Activated naive CD8-positive, alpha-beta T cell treated with anti-CD3 and anti-CD28 coated beads, Interleukin-2, amount 50 U/mL, for 24 hours (primary cell): ENCODE data around the gene PLEKHH1.

Source experiments
- ATAC-seq: fragments of 150-1000 bp; cut with Tn5 transposase; one replicate; pipeline ENCODE4 v1.10.0; 2021
- DNase-seq: peaks from one replicate; pipeline ENCODE4 v3.0.0; 2021
- H3K27ac Mint-ChIP-seq: one replicate; pipeline ENCODE4 v1.8.0; 2021; ENCODE audit warnings: mild to moderate bottlenecking, mixed read lengths
- H3K27me3 Mint-ChIP-seq: one replicate; pipeline ENCODE4 v1.8.0; 2021; ENCODE audit warnings: mixed read lengths
- H3K36me3 Mint-ChIP-seq: one replicate; pipeline ENCODE4 v1.8.0; 2021; ENCODE audit warnings: low read depth, mixed read lengths
- H3K4me1 Mint-ChIP-seq: one replicate; pipeline ENCODE4 v1.8.0; 2021; ENCODE audit warnings: mixed read lengths
- H3K4me3 Mint-ChIP-seq: one replicate; pipeline ENCODE4 v1.8.0; 2021; ENCODE audit warnings: mild to moderate bottlenecking, moderate library complexity, mixed read lengths
- H3K9me3 Mint-ChIP-seq: one replicate; pipeline ENCODE4 v1.8.0; 2021; ENCODE audit warnings: mixed read lengths

Gene PLEKHH1

DNA sequence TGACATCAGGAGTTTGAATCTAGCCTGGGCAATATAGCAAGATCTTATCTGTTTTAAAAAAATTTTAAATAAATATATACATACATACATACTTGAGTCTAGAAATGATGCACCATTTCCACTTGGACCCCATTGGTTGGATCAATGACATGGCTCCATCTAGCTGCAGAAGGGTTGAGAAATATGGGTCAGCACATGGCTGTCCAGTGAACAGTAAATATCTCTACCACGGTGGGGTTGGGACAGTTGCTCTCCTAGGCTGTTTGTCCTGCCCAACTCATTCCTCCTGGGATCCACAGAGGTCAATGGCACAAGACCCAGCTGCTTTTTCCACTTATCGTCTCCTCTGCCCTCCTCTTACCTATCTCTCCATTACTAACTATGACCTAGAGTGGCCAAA lies 23.6 kb downstream of the PLEKHH1 start:
- Mint-ChIP-seq H3K4me3 (no peak overlapping the region), H3K4me1 (peaks cover 3% of the 10 kb centered on the region), H3K9me3 (no peaks in the 10 kb centered on the region), H3K36me3 (no peaks in the 10 kb centered on the region), H3K27ac (no peak overlapping the region), H3K27me3 (peaks cover 2% of the 10 kb centered on the region)
- DNase-seq (no peak), ATAC-seq (no peak)

DNA sequence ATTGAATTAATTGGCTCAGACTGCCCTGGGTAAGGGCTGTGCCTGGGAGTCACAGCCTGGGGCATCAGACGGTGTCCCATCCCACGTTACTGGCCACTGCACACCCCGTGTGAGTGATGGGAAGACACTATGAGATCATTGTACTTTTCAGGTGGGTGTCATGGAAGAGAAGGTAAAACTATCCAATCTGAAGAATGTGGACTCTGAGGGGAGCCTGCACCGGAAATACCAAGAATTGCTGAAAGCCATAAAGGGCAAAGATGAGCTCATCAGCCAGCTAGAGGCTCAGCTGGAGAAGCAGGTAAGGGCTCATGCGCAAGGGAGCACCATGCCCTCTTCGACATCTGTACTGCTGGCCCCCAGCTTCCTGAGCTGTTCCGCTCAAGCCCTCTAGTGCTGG lies 24.0 kb downstream of the PLEKHH1 start:
- peak; percentile 58 for ATAC-seq
- Mint-ChIP-seq H3K27ac (no peak overlapping the region), H3K9me3 (no peaks in the 10 kb centered on the region), H3K36me3 (no peaks in the 10 kb centered on the region), H3K27me3 (peaks cover 2% of the 10 kb centered on the region), H3K4me1 (peaks cover 3% of the 10 kb centered on the region), H3K4me3 (no peak overlapping the region)
- DNase-seq, result no peak

DNA sequence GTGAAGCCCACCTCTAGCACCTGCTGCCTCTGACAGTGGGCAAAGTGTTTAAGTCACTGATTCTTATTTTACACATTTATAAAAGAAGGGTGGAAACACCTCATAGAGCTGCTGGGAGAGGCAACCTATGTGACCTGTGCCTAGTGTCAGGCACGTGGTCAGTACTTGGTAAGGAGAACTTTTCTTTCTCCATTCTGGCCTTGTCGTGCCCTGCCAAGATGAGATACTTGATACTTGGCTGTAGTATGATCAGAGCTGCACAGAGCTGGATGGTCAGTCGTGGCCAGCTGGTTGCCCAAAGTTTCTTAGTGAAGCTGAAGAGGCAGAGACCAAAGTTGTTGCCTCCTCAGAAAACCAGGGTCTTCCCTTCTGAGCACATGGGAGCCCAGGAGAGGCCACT lies 24.6 kb downstream of the PLEKHH1 start:
- Mint-ChIP-seq H3K27me3 (peaks cover 2% of the 10 kb centered on the region), H3K36me3 (no peaks in the 10 kb centered on the region), H3K4me1 (peaks cover 3% of the 10 kb centered on the region), H3K4me3 (no peak overlapping the region), H3K9me3 (no peaks in the 10 kb centered on the region), H3K27ac (no peak overlapping the region)
- DNase-seq (no peak), ATAC-seq (no peak)

DNA sequence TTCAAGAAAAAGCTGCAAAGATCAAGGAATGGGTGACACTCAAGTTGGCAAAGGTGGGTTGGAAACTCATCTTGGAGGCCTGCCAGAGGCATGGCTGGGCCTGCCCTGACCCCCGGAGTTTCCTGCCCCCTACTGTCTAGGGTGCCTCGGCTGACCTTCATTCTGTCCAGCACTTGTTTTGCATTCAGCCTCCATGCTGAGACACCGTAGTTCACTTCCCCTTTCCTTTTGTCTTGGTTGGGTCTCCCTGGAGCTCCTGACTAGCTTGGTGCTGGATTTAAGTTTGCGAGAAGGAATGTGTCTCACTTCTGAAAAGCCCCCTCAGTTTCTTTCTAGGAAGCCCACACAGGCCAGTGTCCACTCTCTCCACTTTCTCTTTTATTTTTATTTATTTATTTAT lies 26.5 kb downstream of the PLEKHH1 start:
- no peak for ATAC-seq
- no peak overlapping the region for H3K27ac Mint-ChIP-seq
- no peak for DNase-seq
- no peaks in the 10 kb centered on the region for H3K9me3 Mint-ChIP-seq
- H3K4me1 Mint-ChIP-seq, result peaks cover 3% of the 10 kb centered on the region
- no peaks in the 10 kb centered on the region for H3K36me3 Mint-ChIP-seq
- no peak overlapping the region for H3K4me3 Mint-ChIP-seq
- peaks cover 2% of the 10 kb centered on the region for H3K27me3 Mint-ChIP-seq

DNA sequence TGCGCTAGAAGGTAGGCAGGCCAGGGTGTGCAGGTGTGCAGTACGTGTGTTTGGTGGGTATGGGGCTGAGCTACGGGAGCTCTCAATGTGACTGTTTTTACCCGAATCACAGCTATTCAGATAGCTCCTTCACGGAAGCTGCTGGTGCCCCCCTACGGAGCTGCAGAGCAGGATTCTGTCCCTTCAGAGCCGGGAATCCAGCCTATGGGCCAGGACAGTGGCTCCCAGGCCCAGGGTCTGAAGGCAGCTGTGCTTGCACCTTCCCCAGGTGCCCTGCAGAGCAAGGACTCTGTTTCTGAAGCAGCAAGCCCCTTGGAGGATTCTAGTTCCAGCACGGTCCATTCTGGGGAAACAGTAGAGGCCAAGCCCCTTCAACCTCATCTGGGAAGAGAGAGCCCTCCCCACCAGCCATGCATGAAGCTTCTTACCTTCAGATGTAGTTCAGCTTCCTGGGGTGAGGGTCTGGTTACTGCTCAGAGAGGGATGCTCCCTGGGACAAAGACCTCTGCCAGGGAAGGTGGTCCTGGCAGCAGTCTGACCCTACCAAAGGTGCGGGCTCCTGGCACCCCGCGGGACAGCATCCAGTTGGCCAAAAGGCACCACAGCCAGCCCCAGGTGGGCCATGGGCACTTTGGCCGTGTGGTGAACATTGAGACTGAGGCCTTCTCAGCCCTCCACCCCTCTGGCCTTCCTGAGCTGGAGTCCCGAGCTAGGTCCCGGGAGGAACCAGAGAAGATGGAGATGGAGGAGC lies 29.1 kb downstream of the PLEKHH1 start:
- ATAC-seq (no peak), DNase-seq (no peak)
- no peak overlapping the region for H3K4me3 Mint-ChIP-seq
- H3K9me3 Mint-ChIP-seq, result no peaks in the 10 kb centered on the region
- no peaks in the 10 kb centered on the region for H3K4me1 Mint-ChIP-seq
- H3K27ac Mint-ChIP-seq, result no peak overlapping the region
- no peaks in the 10 kb centered on the region for H3K27me3 Mint-ChIP-seq
- H3K36me3 Mint-ChIP-seq, result no peaks in the 10 kb centered on the region

DNA sequence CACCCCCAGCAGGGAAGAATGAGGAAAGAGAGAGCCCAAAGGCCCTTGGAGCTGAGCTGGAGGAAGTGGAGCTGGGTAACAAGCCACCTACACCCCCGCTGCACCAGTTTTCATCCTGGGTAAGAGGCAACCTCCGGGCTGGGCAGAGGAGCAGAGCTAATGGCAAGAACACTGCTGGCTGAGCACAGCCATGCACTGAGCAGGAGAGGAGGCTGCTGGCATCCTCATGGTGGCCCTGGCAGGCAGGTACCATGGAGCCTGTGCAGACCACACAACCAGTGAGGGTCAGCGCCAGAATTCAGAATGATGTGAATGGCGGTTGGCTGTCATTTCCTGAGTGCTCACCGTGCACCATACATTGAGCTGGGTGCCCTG lies 29.7 kb downstream of the PLEKHH1 start:
- H3K36me3 Mint-ChIP-seq, result no peaks in the 10 kb centered on the region
- H3K4me3 Mint-ChIP-seq, result no peak overlapping the region
- H3K27ac Mint-ChIP-seq, result no peak overlapping the region
- H3K27me3 Mint-ChIP-seq, result no peaks in the 10 kb centered on the region
- ATAC-seq (no peak), DNase-seq (no peak)
- H3K4me1 Mint-ChIP-seq, result peaks cover 2% of the 10 kb centered on the region
- no peaks in the 10 kb centered on the region for H3K9me3 Mint-ChIP-seq

DNA sequence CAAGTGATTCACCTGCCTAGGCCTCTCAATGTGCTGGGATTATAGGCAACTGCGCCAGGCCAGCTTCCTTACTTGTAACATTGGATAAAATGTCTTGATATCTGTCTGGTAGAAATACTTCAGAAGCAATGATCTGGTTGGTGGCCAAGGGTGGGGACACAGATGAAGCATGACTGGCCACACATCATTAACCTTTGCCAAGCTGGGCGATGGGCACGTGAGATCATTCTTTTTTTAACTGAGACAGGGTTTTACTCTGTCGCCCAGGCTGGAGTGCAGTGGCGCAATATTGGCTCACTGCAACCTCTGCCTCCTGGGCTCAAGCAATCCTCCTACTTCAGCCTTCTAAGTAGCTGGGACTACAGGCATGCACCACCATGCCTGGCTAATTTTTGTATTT lies 31.1 kb downstream of the PLEKHH1 start:
- Mint-ChIP-seq H3K27me3 (no peaks in the 10 kb centered on the region), H3K9me3 (no peaks in the 10 kb centered on the region), H3K4me3 (no peak overlapping the region), H3K27ac (no peak overlapping the region), H3K36me3 (no peaks in the 10 kb centered on the region), H3K4me1 (peaks cover 2% of the 10 kb centered on the region)
- DNase-seq (no peak), ATAC-seq (no peak)

DNA sequence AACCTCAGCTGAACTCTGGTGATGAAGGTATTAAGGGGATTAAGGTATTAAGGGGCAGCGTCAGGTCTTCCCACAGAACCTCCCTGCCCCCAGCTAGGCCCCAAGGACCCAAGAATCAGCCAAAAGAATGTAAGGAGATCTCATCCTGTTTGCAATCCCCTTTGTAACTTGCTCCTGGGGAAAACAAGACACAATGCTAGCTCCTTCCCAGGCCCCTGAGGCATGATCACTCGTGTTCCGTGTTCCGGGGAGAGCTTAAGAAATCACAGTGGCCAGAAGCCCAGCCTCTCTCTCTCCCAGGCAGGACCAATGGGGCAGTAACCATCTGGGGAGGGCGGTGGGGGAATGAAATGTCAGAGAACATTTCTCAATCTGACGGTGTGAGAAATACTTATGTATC lies 33.8 kb downstream of the PLEKHH1 start:
- H3K4me1 Mint-ChIP-seq, result peaks cover 2% of the 10 kb centered on the region
- no peak for ATAC-seq
- H3K27ac Mint-ChIP-seq, result no peak overlapping the region
- H3K9me3 Mint-ChIP-seq, result no peaks in the 10 kb centered on the region
- no peak overlapping the region for H3K4me3 Mint-ChIP-seq
- no peak for DNase-seq
- H3K27me3 Mint-ChIP-seq, result no peaks in the 10 kb centered on the region
- H3K36me3 Mint-ChIP-seq, result no peaks in the 10 kb centered on the region

DNA sequence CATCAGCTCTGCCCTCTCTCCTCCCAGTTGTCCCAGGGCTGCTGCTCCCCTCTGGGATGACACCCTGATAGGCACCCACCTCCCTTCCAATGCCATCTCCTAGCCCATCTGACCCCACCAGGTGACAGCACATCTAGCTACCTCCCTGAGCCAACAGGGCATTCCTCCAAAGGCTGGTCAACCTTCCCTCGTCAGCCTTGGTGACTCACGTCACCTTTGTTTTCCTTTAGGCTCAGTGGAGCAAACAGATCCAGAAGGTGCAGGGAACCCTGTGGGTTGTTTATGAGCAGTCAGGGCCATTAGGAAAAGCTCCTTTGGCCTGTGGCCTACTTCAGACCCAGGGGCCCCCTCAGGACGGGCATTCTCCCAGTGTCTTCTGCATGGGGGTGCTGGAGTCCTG lies 34.6 kb downstream of the PLEKHH1 start:
- no peaks in the 10 kb centered on the region for H3K9me3 Mint-ChIP-seq
- no peak overlapping the region for H3K27ac Mint-ChIP-seq
- H3K36me3 Mint-ChIP-seq, result no peaks in the 10 kb centered on the region
- H3K4me3 Mint-ChIP-seq, result no peak overlapping the region
- peaks cover 2% of the 10 kb centered on the region for H3K4me1 Mint-ChIP-seq
- no peaks in the 10 kb centered on the region for H3K27me3 Mint-ChIP-seq
- no peak for DNase-seq
- no peak for ATAC-seq

DNA sequence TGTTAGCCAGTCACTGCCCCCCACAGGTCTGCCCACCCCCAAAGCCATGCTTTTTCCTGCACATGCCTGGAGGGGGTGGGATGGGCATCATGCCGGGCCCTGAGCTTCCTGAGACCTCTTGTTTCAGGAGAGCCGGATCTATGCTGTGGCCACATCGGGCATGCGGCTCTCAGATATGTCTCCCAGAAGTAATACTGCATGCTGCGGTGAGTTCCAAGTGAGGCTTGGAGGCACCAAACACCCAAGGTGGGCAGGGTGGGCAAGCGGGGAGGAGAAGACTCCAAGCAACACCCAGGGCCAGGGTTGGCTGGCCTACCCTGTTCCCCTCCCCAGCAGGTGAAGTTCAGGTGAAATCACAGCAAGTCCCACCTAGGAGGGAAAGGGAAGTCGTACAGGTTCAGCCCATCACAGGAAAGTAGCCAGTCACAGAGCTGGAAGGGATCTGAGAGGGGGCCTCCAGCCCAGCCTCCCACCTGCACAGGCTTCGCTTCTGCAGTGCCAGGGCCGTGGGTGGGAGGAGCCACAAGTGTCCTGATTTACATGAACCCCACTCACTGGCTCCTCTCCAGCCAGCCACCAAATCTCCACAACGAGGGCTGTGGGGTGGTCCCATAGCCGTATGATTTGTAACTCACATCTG lies 36.0 kb downstream of the PLEKHH1 start:
- ATAC-seq (no peak), DNase-seq (no peak)
- Mint-ChIP-seq H3K9me3 (no peaks in the 10 kb centered on the region), H3K27ac (no peak overlapping the region), H3K36me3 (no peaks in the 10 kb centered on the region), H3K27me3 (no peaks in the 10 kb centered on the region), H3K4me1 (peaks cover 2% of the 10 kb centered on the region), H3K4me3 (no peak overlapping the region)

DNA sequence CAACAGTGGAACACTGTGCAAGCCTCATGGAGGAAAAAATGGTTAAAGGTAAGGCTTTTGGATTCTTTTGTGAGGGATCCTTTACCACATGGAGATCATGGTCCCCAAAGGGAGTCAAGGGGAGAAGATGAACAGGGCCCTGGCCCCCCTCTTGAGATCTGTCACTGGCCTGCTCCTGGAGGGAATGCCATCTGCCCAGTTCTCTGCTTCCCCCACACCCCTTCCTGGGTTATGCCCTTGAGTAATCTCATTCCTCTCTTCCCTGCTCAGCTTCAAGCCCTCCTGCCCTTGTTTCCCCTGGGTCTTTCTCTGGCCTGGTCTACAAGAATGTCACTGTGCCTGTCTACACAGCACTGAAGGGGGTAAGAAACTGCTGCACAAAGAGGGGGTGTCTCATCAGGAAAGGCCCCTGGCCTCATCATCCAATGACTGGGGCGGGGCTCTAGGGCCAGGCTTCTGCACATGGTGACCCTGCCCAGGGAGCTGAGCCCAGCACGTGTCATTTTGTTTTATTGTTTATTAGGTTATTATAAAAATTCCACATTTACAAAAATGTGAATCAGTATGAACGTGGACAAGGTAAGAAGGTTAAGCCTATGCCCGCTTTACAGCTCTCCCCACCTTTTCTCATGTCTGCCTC lies 36.7 kb downstream of the PLEKHH1 start:
- DNase-seq (no peak), ATAC-seq (no peak)
- H3K27me3 Mint-ChIP-seq, result no peaks in the 10 kb centered on the region
- no peaks in the 10 kb centered on the region for H3K9me3 Mint-ChIP-seq
- no peak overlapping the region for H3K4me3 Mint-ChIP-seq
- H3K36me3 Mint-ChIP-seq, result no peaks in the 10 kb centered on the region
- peaks cover 2% of the 10 kb centered on the region for H3K4me1 Mint-ChIP-seq
- H3K27ac Mint-ChIP-seq, result no peak overlapping the region

DNA sequence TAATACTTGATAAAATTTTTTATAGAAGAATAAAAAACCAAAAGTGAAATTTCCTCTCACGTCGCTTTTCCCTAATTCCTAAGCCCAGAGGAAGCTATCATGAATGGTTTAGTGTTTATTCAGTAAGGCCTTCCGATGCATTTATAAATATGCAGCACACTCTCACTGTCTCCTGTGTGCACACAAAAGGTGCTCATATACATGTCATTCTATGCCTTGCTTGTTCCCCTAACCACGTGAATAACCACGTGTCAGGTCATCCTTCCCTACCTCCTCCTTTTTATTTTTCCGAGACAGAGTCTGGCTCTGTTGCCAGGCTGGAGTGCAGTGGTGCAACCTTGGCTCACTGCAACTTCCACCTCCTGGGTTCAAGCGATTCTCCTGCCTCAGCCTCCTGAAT lies 37.4 kb downstream of the PLEKHH1 start:
- Mint-ChIP-seq H3K9me3 (no peaks in the 10 kb centered on the region), H3K27ac (no peak overlapping the region), H3K4me1 (peaks cover 2% of the 10 kb centered on the region), H3K27me3 (no peaks in the 10 kb centered on the region), H3K36me3 (no peaks in the 10 kb centered on the region), H3K4me3 (no peak overlapping the region)
- DNase-seq (no peak), ATAC-seq (no peak)

DNA sequence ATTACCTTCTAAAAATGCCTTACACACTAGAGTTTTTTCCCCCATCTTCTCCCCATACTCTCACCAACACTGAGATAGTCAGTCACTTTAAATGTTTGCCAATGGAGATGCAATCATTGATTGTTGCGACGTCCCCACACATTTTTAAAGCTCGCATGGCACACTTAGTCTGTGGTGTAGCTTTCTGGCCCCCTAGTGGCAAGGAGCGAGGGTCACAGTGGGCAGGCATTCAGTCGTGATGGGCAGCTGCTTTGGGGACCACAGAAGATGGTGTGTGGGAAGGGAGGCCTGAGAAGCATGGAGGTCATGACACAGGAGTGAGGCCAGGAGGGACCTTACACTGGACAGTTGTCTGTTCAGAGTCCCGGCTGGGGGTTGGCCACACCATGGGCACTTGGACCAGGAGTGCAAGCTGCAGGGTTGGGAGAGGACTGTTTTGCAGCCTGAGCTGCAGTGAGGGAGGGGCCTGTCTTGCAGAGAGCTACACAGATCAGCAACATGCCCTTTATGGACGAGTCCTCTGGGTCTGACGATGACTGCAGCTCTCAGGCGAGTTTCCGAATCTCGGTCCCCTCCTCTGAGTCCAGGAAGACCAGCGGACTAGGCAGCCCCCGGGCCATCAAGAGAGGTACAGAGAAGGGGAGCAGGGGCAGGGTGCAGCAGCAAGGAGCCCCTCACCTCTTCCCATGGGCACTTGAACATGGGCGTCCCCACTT lies 38.3 kb downstream of the PLEKHH1 start:
- peaks cover 2% of the 10 kb centered on the region for H3K4me1 Mint-ChIP-seq
- no peaks in the 10 kb centered on the region for H3K36me3 Mint-ChIP-seq
- ATAC-seq, result peak; percentile 88
- DNase-seq, result peak; percentile 74
- H3K27me3 Mint-ChIP-seq, result no peaks in the 10 kb centered on the region
- H3K27ac Mint-ChIP-seq, result no peak overlapping the region
- H3K9me3 Mint-ChIP-seq, result no peaks in the 10 kb centered on the region
- H3K4me3 Mint-ChIP-seq, result no peak overlapping the region

DNA sequence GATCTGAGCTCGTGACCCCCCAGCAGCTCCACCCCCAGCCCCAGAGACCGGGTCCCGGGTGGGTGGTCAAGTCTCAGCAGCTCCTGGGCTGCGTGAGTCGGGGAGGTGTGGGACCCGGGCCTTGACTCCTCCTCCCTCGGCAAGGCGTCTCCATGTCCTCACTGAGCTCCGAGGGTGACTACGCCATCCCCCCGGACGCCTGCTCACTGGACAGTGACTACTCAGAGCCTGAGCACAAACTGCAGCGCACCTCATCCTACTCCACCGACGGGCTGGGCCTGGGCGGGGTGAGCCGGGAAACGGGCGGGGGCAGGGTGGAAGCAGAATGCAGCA lies 38.9 kb downstream of the PLEKHH1 start:
- DNase-seq, result no peak
- no peak overlapping the region for H3K27ac Mint-ChIP-seq
- no peaks in the 10 kb centered on the region for H3K9me3 Mint-ChIP-seq
- ATAC-seq, result no peak
- H3K27me3 Mint-ChIP-seq, result no peaks in the 10 kb centered on the region
- no peak overlapping the region for H3K4me3 Mint-ChIP-seq
- peaks cover 2% of the 10 kb centered on the region for H3K4me1 Mint-ChIP-seq
- H3K36me3 Mint-ChIP-seq, result no peaks in the 10 kb centered on the region

DNA sequence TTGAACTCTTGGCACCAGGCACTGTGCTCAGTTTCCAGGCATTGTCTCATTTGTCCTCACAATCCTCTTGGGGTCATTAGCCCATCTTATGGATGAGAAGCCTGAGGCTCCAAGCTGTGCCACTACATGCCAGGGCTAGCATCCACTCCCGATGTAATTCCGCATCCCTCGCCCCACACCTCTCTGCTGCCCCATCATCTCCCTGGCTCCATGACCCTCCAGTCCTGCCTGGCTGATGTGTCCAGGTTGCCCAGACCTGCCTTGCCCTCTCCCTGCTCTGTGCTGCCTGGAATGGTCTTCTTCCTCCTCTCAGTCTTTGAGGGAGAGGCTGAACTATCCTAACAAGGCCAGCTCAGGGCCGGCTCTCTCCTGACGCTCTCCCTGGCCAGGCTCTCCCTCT lies 39.5 kb downstream of the PLEKHH1 start:
- Mint-ChIP-seq H3K4me3 (no peak overlapping the region), H3K4me1 (no peaks in the 10 kb centered on the region), H3K27me3 (no peaks in the 10 kb centered on the region), H3K9me3 (no peaks in the 10 kb centered on the region), H3K36me3 (no peaks in the 10 kb centered on the region), H3K27ac (no peak overlapping the region)
- ATAC-seq (no peak), DNase-seq (no peak)
